GM12891 (cell line): ENCODE measurements around the gene OXER1.

Experiments
- POLR2A ChIP-seq: IDR thresholded peaks from 2 replicates; pipeline ENCODE4 v1.6.1; 2011; ENCODE audit warnings: low read depth, low read length, control low read depth
- POLR2AphosphoS5 ChIP-seq: IDR thresholded peaks from 2 replicates; pipeline ENCODE4 v1.6.1; 2011; ENCODE audit warnings: low read depth, low read length, control low read depth
- POU2F2 ChIP-seq: IDR thresholded peaks from 2 replicates; pipeline ENCODE4 v1.6.1; 2011; ENCODE audit warnings: low read depth, mild to moderate bottlenecking, control low read depth, low read length, moderate library complexity
- TAF1 ChIP-seq: IDR thresholded peaks from 2 replicates; pipeline ENCODE4 v1.6.1; 2011; ENCODE audit warnings: low read depth, low read length, control low read depth

DNA sequence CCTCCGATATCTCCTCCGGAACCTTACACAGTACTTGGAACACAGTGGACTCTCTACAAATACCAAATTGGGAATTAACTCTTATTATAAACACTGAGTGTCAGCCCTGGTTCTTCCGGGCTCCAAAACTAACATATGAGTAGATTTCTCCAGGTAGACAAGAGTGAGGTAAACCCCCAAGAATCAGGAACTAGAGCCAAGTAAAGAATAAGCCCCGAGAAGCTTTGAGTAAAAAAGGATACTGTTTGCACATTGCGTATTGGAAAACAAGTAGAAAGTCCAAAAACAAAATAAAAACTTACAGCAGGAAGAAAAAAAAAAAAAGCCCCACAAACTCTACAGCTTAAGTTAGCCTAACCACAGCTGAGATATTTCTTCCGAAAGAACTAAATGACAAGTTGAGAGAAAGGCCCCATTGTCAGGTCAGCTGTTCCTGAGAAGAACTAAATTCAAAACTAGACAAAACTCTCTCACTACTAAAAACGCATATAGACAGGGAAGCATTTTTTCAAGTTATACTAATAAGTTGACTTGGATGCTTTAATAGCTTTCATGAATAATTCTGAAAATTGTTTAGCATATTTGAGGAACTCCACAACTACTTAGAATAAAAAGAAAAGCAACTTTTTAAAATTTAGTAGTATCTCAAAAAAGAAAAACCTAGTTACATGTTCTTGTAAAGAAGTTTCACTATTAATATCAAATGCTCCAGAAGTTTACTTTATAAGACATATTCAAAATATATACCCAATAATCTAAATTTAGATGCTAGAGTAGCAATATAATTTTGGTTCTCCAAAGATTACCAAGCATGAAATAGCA is 32.7 kb upstream of the OXER1 start:
- no peak for TF ChIP-seq POLR2AphosphoS5
- TF ChIP-seq POLR2A = no peak
- TF ChIP-seq TAF1 = no peak
- TF ChIP-seq POU2F2 = no peak
